ENCODE data around the gene NFS1.

DNA sequence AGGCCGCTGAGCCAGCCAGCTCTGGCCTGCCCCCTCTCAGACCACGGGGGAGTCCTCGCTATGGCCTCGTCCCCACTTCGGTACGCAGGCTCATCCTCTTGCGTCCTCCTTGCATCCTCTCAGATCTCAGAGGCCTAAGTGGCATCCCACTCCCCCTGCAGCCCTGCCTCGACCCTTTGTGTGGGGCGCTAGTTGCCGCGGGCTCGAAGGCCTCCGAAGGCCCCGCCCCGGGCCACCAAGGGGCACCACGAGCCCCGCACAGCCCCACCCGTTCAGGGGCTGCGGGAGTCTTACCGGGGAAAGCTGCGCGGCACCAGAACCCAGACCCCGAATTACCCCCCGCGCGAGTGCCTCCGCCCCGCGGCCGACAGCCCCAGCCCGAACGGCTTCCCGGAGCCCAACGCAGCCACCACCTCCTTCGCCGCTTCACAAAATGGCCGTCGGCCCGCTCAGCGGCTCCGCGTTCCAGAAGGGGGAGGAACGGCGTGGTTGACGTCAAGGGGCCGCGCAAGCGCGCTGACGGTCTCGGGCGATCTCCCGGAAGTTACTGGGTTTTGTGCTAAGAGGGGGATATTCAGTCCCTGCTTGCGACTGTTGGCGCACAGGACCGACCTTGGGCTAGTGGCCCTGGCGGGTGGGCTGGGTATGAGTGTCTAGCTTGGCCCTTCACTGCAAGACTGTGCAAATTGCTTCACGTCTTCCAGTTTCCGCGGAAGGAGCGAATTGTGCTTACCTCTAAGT, 34.5 kb downstream of the NFS1 start, which contains the start of the genes CPNE1 and RBM12:
- TF ChIP-seq, protein P1, sequence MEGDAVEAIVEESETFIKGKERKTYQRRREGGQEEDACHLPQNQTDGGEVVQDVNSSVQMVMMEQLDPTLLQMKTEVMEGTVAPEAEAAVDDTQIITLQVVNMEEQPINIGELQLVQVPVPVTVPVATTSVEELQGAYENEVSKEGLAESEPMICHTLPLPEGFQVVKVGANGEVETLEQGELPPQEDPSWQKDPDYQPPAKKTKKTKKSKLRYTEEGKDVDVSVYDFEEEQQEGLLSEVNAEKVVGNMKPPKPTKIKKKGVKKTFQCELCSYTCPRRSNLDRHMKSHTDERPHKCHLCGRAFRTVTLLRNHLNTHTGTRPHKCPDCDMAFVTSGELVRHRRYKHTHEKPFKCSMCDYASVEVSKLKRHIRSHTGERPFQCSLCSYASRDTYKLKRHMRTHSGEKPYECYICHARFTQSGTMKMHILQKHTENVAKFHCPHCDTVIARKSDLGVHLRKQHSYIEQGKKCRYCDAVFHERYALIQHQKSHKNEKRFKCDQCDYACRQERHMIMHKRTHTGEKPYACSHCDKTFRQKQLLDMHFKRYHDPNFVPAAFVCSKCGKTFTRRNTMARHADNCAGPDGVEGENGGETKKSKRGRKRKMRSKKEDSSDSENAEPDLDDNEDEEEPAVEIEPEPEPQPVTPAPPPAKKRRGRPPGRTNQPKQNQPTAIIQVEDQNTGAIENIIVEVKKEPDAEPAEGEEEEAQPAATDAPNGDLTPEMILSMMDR (IDR thresholded peaks at IDR 0.05; ENCODE audit: insufficient read depth, low read length), result no peak
- TF ChIP-seq POLR2AphosphoS5 (IDR thresholded peaks at IDR 0.05; ENCODE audit: low read depth), result peak; percentile 96

All from HL-60 (cell line).